Measurements from ENCODE around the gene TTF2. TPM values are rescaled to one million over a fixed set of nuclear protein-coding genes. Genes with fewer than 3 reads are reported as not detected.
"Not testable (repeated sequence)": the region's sequence is repeated elsewhere in the genome, so short reads cannot be mapped to it uniquely, and the experiment has no call there.

Gene TTF2
- total RNA-seq, 1 experiment from 2014 or later = 38.6 TPM

GRCh38 chr1:117147856-117148588 lies 87.9 kb downstream of the TTF2 start:
- Mint-ChIP-seq H3K9me3 (ENCODE audit: unreplicated experiment) (no peaks in the 10 kb centered on the region), H3K4me3 (ENCODE audit: unreplicated experiment) (peak overlapping the region; percentile 13), H3K36me3 (ENCODE audit: insufficient read depth, unreplicated experiment) (no peaks in the 10 kb centered on the region), H3K27ac (ENCODE audit: low read depth, unreplicated experiment) (peak overlapping the region; percentile 63), H3K27me3 (ENCODE audit: insufficient read depth, unreplicated experiment) (no peaks in the 10 kb centered on the region), H3K4me1 (ENCODE audit: insufficient read depth, unreplicated experiment) (peaks cover 29% of the 10 kb centered on the region)
- intact Hi-C loops (cut with micrococcal nuclease) = loop anchor here (5.0 kb wide), 1 partner anchor 134 kb away; no protein-coding TSS in a partner anchor
- POLR2A ChIA-PET = no interaction called here
- CTCF ChIA-PET = interaction anchor here (0.7 to 2.9 kb wide), 2 partner anchors 19 to 20 kb away, joined by 3 to 18 read pairs; no protein-coding TSS in a partner anchor
- TF ChIP-seq, protein P1, sequence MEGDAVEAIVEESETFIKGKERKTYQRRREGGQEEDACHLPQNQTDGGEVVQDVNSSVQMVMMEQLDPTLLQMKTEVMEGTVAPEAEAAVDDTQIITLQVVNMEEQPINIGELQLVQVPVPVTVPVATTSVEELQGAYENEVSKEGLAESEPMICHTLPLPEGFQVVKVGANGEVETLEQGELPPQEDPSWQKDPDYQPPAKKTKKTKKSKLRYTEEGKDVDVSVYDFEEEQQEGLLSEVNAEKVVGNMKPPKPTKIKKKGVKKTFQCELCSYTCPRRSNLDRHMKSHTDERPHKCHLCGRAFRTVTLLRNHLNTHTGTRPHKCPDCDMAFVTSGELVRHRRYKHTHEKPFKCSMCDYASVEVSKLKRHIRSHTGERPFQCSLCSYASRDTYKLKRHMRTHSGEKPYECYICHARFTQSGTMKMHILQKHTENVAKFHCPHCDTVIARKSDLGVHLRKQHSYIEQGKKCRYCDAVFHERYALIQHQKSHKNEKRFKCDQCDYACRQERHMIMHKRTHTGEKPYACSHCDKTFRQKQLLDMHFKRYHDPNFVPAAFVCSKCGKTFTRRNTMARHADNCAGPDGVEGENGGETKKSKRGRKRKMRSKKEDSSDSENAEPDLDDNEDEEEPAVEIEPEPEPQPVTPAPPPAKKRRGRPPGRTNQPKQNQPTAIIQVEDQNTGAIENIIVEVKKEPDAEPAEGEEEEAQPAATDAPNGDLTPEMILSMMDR (IDR thresholded peaks at IDR 0.05; ENCODE audit: unreplicated experiment) = no peak
- TSS peak; percentile 95 for BruUV-seq (replicated peaks)
- peak; percentile 84 for DNase-seq (ENCODE audit: unreplicated experiment)

DNA sequence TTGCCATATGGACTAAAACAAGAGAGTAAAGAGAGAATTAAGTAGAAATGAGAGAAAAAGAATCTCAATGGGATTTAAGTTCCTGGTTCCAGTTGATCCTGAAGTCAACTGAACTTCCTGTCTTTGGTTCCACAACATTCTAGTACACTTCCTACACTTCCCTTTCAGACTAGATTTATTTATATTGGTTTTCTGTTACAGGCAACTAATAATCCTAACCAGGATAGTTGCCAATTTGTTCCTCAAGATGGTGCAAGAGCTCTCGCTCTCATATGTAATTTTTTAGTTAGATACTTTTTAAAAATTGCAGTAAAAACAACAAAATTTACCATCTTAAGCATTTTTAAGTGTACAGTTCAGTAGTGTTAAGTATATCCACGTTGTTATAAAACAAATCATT lies 90.2 kb downstream of the TTF2 start:
- no peak for DNase-seq (ENCODE audit: unreplicated experiment)
- Mint-ChIP-seq H3K27ac (ENCODE audit: low read depth, unreplicated experiment) (peak overlapping the region; percentile 2), H3K9me3 (ENCODE audit: unreplicated experiment) (no peaks in the 10 kb centered on the region), H3K4me1 (ENCODE audit: insufficient read depth, unreplicated experiment) (peaks cover 29% of the 10 kb centered on the region), H3K27me3 (ENCODE audit: insufficient read depth, unreplicated experiment) (no peaks in the 10 kb centered on the region), H3K4me3 (ENCODE audit: unreplicated experiment) (no peak overlapping the region), H3K36me3 (ENCODE audit: insufficient read depth, unreplicated experiment) (no peaks in the 10 kb centered on the region)
- BruUV-seq (replicated peaks) = no TSS peak
- intact Hi-C loops (cut with micrococcal nuclease) = no loop called here
- CTCF ChIA-PET = interaction anchor here (1.0 kb wide), 1 partner anchor 136 kb away, joined by 3 read pairs; no protein-coding TSS in a partner anchor
- POLR2A ChIA-PET = no interaction called here
- TF ChIP-seq, protein P1 (IDR thresholded peaks at IDR 0.05; ENCODE audit: unreplicated experiment) = no peak

DNA sequence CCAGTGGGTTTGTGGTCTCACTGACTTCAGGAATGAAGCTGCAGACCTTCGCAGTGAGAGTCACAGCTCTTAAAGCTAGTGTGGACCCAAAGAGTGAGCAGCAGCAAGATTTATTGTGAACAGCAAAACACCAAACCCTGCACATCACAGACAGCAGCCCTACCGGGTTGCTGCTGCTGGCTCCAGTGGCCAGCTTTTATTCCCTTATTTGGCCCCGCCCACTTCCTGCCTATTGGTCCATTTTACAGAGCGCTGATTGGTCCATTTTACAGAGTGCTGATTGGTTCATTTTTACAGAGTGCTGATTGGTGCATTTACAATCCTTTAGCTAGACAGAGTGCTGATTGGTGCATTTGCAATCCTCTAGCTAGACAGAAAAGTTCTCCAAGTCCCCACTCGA lies 91.2 kb downstream of the TTF2 start:
- POLR2A ChIA-PET; BruUV-seq (replicated peaks); H3K27ac Mint-ChIP-seq (ENCODE audit: low read depth, unreplicated experiment); intact Hi-C loops (cut with micrococcal nuclease); H3K9me3 Mint-ChIP-seq (ENCODE audit: unreplicated experiment); H3K36me3 Mint-ChIP-seq (ENCODE audit: insufficient read depth, unreplicated experiment); H3K27me3 Mint-ChIP-seq (ENCODE audit: insufficient read depth, unreplicated experiment); CTCF ChIA-PET; H3K4me3 Mint-ChIP-seq (ENCODE audit: unreplicated experiment); DNase-seq (ENCODE audit: unreplicated experiment): not testable (repeated sequence)
- H3K4me1 Mint-ChIP-seq (ENCODE audit: insufficient read depth, unreplicated experiment) = peaks cover 25% of the 10 kb centered on the region

Small RNAs within 50 kb of the gene (microRNA-seq; reads per million reads assigned to microRNA genes)
- 53.4 reads per million, percentile 68 among the genes with 10 or more reads in this experiment for gene MIR942

Other genes starting within 250 kb of the TTF2 start
- 45.2 and 61.0 TPM in 2 replicates for gene PTGFRN, start 150.4 kb upstream of the TTF2 start, total RNA-seq (2022)
- 0.37 and 0.42 TPM in 2 replicates for gene CD101, start 58.6 kb upstream of the TTF2 start, total RNA-seq (2022)
- gene TRIM45, start 61.4 kb downstream of the TTF2 start, total RNA-seq (2022) = 1.6 and 2.9 TPM in 2 replicates
- not detected in 2 replicates for gene VTCN1, start 150.6 kb downstream of the TTF2 start, total RNA-seq (2022)

Measured in MCF 10A (cell line).